ENCODE results near the gene CLDN7. TPM values are rescaled to one million over a fixed set of nuclear protein-coding genes. Genes with fewer than 3 reads are reported as not detected.
A peak's percentile ranks its signal among the peaks of the same experiment; 100 is the strongest.

CLDN7 gene
- total RNA-seq, 1 experiment from 2014 or later, result 177 TPM

DNA sequence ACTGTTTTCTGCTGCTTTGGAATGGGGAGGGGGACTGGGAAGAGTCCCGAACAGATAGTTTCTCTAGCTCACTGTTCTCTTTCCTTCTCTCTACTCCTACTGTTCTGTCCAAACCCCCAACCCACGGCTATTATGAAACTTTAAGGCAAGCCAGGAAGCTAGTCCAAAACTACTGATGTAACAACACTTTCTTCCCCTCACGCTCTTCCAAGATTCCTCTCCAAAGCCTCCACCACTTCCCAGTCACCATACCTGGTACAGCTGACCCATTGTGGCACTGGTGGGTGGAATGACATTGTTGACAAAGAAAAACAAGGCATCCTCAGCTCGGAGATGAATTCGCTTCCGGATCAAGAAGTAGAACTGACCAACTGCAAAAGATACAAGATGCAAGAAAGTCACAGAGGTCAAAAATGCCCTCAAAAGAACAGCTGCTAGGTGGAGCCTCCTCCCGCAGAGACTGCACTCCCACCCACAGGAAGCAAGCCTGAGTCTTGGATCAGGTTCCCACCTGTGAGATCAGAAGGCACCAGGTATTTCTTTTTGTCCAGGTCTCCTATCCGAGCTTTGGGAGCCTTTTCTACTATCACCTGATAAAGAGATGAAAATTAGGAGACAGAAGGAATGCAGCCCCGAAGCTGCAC is 21.1 kb downstream of the CLDN7 start:
- Histone ChIP-seq H3K56ac (ENCODE audit: insufficient read length, low read depth, low read length) (no peak overlapping the region), H3K79me1 (ENCODE audit: insufficient read depth, low read depth, low read length, poor library complexity, severe bottlenecking) (peaks cover 9% of the 10 kb centered on the region), H3K4ac (ENCODE audit: low read depth, low read length) (peak overlapping the region; percentile 34; the same call in 1 of the 2 replicates), H3K23ac (ENCODE audit: insufficient read length, low read depth, low read length) (no peak overlapping the region), H2AFZ (ENCODE audit: low read length) (no peak overlapping the region), H2BK5ac (ENCODE audit: insufficient read length, low read length) (no peak overlapping the region), H3K79me2 (ENCODE audit: insufficient read depth, low read length) (peaks cover 8% of the 10 kb centered on the region; the same call in 1 of the 2 replicates), H3K4me2 (ENCODE audit: insufficient read depth, insufficient read length, low read length) (peak overlapping the region; percentile 98), H3K9ac (ENCODE audit: extremely low read depth, insufficient read length, low read length) (peak overlapping the region; percentile 93), H3K23me2 (ENCODE audit: insufficient read length, low read depth, low read length, poor library complexity, severe bottlenecking) (peaks cover 4% of the 10 kb centered on the region), H4K91ac (ENCODE audit: insufficient read length, low read depth, low read length) (peak overlapping the region; percentile 20), H3K27me3 (ENCODE audit: insufficient read depth, low read length) (no peaks in the 10 kb centered on the region), H3K27ac (ENCODE audit: insufficient read length, low read depth, low read length) (peak overlapping the region; percentile 80), H3K9me3 (ENCODE audit: control insufficient read depth, low read depth, low read length) (no peaks in the 10 kb centered on the region), H4K5ac (ENCODE audit: insufficient read length, low read depth, low read length) (no peak overlapping the region), H3K4me1 (ENCODE audit: insufficient read depth, low read length) (no peaks in the 10 kb centered on the region), H3K18ac (ENCODE audit: insufficient read length, low read depth, low read length) (peak overlapping the region; percentile 5), H2AK5ac (ENCODE audit: insufficient read length, low read length) (no peak overlapping the region), H4K20me1 (ENCODE audit: control insufficient read depth, insufficient read depth, insufficient read length) (no peaks in the 10 kb centered on the region), H4K8ac (replicated peaks; ENCODE audit: insufficient read length, low read depth, low read length) (no peak overlapping the region), H2BK20ac (ENCODE audit: low read depth, low read length, poor library complexity, severe bottlenecking) (no peak overlapping the region), H3K14ac (ENCODE audit: insufficient read depth, low read length) (peak overlapping the region; percentile 24; the same call in 1 of the 2 replicates), H2BK120ac (ENCODE audit: low read depth, low read length, poor library complexity, severe bottlenecking) (no peak overlapping the region), H3T11ph (ENCODE audit: low read length) (peak overlapping the region; percentile 68), H2BK12ac (ENCODE audit: insufficient read length, low read depth, low read length) (peak overlapping the region; percentile 52), H2BK15ac (ENCODE audit: low read depth, low read length) (no peak overlapping the region)
- peaks cover 30 to 56% (median 52%) of the 10 kb centered on the region in 3 experiments for H3K36me3 Mint-ChIP-seq (ENCODE audit: insufficient read depth in 1 of 3, low read depth in 3 of 3)
- peak overlapping the region; percentile 95 to 97 for H3K4me3 Mint-ChIP-seq
- TF ChIP-seq, protein P1, sequence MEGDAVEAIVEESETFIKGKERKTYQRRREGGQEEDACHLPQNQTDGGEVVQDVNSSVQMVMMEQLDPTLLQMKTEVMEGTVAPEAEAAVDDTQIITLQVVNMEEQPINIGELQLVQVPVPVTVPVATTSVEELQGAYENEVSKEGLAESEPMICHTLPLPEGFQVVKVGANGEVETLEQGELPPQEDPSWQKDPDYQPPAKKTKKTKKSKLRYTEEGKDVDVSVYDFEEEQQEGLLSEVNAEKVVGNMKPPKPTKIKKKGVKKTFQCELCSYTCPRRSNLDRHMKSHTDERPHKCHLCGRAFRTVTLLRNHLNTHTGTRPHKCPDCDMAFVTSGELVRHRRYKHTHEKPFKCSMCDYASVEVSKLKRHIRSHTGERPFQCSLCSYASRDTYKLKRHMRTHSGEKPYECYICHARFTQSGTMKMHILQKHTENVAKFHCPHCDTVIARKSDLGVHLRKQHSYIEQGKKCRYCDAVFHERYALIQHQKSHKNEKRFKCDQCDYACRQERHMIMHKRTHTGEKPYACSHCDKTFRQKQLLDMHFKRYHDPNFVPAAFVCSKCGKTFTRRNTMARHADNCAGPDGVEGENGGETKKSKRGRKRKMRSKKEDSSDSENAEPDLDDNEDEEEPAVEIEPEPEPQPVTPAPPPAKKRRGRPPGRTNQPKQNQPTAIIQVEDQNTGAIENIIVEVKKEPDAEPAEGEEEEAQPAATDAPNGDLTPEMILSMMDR (conservative IDR thresholded peaks at IDR 0.05), result no peak
- H3K9me3 Mint-ChIP-seq, result peaks cover 0 to 2% of the 10 kb centered on the region in 2 experiments; a peak in 2 of 5 replicates
- H3K4me1 Mint-ChIP-seq, result peaks cover 36 to 38% of the 10 kb centered on the region in 2 experiments
- H3K27me3 Mint-ChIP-seq (ENCODE audit: low read depth), result no peaks in the 10 kb centered on the region; the same call in 1 of the 2 replicates
- H3K27ac Mint-ChIP-seq, result peak overlapping the region; percentile 96 to 99 (median 98)
- WGBS (ENCODE audit: extremely low coverage, insufficient read length, low lambda C conversion rate), result no CpG with 5 or more reads among the region's 9 CpGs
- DNase-seq, result no peak

Data from H9 (cell line).